Measurements from ENCODE around the gene KLHL1.

GRCh38 chr13:69676286-69676685, 432.0 kb downstream of the KLHL1 start:
- TF ChIP-seq, protein P1, sequence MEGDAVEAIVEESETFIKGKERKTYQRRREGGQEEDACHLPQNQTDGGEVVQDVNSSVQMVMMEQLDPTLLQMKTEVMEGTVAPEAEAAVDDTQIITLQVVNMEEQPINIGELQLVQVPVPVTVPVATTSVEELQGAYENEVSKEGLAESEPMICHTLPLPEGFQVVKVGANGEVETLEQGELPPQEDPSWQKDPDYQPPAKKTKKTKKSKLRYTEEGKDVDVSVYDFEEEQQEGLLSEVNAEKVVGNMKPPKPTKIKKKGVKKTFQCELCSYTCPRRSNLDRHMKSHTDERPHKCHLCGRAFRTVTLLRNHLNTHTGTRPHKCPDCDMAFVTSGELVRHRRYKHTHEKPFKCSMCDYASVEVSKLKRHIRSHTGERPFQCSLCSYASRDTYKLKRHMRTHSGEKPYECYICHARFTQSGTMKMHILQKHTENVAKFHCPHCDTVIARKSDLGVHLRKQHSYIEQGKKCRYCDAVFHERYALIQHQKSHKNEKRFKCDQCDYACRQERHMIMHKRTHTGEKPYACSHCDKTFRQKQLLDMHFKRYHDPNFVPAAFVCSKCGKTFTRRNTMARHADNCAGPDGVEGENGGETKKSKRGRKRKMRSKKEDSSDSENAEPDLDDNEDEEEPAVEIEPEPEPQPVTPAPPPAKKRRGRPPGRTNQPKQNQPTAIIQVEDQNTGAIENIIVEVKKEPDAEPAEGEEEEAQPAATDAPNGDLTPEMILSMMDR (IDR thresholded peaks at IDR 0.05) = no peak
- no peak for TF ChIP-seq POLR2A (IDR thresholded peaks at IDR 0.05)

All from Peyer's patch (tissue), 4 donors.